ENCODE data around the gene UBL4A.

UBL4A gene

GRCh38 chrX:154460326-154460725 lies 26.1 kb downstream of the UBL4A start:
- DNase-seq, result no peak

- no peak for DNase-seq
Observed at GRCh38 chrX:154459832-154460231, 26.6 kb downstream of the UBL4A start.

GRCh38 chrX:154458954-154459778 lies 27.2 kb downstream of the UBL4A start:
- no peak for DNase-seq

GRCh38 chrX:154458116-154458953 lies 28.1 kb downstream of the UBL4A start, which contains the start of gene PLXNA3:
Gene PLXNA3, plus strand, starts transcription at chrX:154458281. Its CDS starts 1,903 bp downstream, at chrX:154460184.
- DNase-seq, result peak; percentile 69

- DNase-seq, result peak; percentile 59
Observed at GRCh38 chrX:154457491-154458115, 28.8 kb downstream of the UBL4A start.

GRCh38 chrX:154452823-154453222 lies 33.6 kb downstream of the UBL4A start:
- DNase-seq, result no peak

- DNase-seq, result no peak
Observed at GRCh38 chrX:154450312-154450711, 36.1 kb downstream of the UBL4A start.

GRCh38 chrX:154449618-154450017 lies 36.8 kb downstream of the UBL4A start:
- DNase-seq, result no peak

GRCh38 chrX:154448484-154448883 lies 37.9 kb downstream of the UBL4A start:
- no peak for DNase-seq

- DNase-seq, result no peak
Observed at GRCh38 chrX:154446430-154446829, 40.0 kb downstream of the UBL4A start.

- DNase-seq, result no peak
Observed at GRCh38 chrX:154445776-154446175, 40.6 kb downstream of the UBL4A start.

- DNase-seq, result no peak
Observed at GRCh38 chrX:154444755-154445246, 41.6 kb downstream of the UBL4A start.

GRCh38 chrX:154443992-154444754 lies 42.2 kb downstream of the UBL4A start, which contains the start of gene FAM50A:
Gene FAM50A, plus strand, starts transcription at chrX:154444141. Its CDS starts 95 bp downstream, at chrX:154444236.
- DNase-seq, result peak; percentile 70

GRCh38 chrX:154443479-154443910 lies 42.9 kb downstream of the UBL4A start:
- DNase-seq, result no peak

GRCh38 chrX:154441984-154442707 lies 44.3 kb downstream of the UBL4A start:
- DNase-seq, result no peak

- no peak for DNase-seq
Observed at GRCh38 chrX:154441564-154441963, 44.9 kb downstream of the UBL4A start.

GRCh38 chrX:154440623-154441357 lies 45.6 kb downstream of the UBL4A start:
- DNase-seq, result no peak

- no peak for DNase-seq
Observed at GRCh38 chrX:154439841-154440240, 46.6 kb downstream of the UBL4A start.

- no peak for DNase-seq
Observed at GRCh38 chrX:154437971-154438893, 48.2 kb downstream of the UBL4A start.
